GM06990 (cell line): ENCODE measurements around the gene DEPDC1.
"Not testable (repeated sequence)": the region's sequence is repeated elsewhere in the genome, so short reads cannot be mapped to it uniquely, and the experiment has no call there.

Source experiments
- DNase-seq: peaks from one replicate; pipeline ENCODE4 v3.0.0-alpha.2; 2011; ENCODE audit not compliant: insufficient read length; ENCODE audit errors: extremely low read depth
- H3K27me3 ChIP-seq: replicated peaks from 2 replicates; pipeline ENCODE4 v1.6.0; 2011; ENCODE audit warnings: low read length; ENCODE audit not compliant: control insufficient read depth, insufficient read depth
- H3K36me3 ChIP-seq: 2 replicates; pipeline ENCODE4 v1.5.1; 2011; ENCODE audit warnings: low read length; ENCODE audit not compliant: control insufficient read depth, insufficient read depth
- H3K4me3 ChIP-seq: replicated peaks from 2 replicates; pipeline ENCODE4 v1.5.1; 2011; ENCODE audit warnings: low read depth, mild to moderate bottlenecking, control low read depth, low read length
- TF ChIP-seq, protein P1 (sequence below): IDR thresholded peaks from 2 replicates; pipeline ENCODE4 v1.5.1; 2011; ENCODE audit warnings: low read length, control low read depth, mild to moderate bottlenecking, inconsistent platforms; ENCODE audit not compliant: insufficient read depth, poor library complexity, severe bottlenecking

DEPDC1 gene

DNA sequence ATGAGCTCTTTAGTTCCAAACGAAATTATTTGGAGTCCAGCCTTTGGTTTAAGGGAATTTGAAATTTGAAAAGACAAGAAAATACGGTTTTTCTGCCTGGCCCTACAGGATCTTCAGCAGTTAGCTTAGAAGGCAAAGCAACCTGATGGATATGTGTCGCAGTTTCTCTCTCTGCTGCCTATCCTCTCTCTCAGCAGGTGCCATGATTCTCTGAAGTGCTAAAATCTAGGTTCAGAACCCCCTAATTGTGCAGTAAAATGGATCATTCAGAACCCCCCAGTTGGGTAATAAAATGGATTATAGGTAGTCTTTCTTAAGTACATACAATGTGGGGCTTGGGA lies 446 bp upstream of the DEPDC1 start:
- Histone ChIP-seq H3K4me3 (peak overlapping the region; percentile 97), H3K36me3 (no peaks in the 10 kb centered on the region), H3K27me3 (no peaks in the 10 kb centered on the region)
- DNase-seq: no peak
- TF ChIP-seq, protein P1, sequence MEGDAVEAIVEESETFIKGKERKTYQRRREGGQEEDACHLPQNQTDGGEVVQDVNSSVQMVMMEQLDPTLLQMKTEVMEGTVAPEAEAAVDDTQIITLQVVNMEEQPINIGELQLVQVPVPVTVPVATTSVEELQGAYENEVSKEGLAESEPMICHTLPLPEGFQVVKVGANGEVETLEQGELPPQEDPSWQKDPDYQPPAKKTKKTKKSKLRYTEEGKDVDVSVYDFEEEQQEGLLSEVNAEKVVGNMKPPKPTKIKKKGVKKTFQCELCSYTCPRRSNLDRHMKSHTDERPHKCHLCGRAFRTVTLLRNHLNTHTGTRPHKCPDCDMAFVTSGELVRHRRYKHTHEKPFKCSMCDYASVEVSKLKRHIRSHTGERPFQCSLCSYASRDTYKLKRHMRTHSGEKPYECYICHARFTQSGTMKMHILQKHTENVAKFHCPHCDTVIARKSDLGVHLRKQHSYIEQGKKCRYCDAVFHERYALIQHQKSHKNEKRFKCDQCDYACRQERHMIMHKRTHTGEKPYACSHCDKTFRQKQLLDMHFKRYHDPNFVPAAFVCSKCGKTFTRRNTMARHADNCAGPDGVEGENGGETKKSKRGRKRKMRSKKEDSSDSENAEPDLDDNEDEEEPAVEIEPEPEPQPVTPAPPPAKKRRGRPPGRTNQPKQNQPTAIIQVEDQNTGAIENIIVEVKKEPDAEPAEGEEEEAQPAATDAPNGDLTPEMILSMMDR: no peak

DNA sequence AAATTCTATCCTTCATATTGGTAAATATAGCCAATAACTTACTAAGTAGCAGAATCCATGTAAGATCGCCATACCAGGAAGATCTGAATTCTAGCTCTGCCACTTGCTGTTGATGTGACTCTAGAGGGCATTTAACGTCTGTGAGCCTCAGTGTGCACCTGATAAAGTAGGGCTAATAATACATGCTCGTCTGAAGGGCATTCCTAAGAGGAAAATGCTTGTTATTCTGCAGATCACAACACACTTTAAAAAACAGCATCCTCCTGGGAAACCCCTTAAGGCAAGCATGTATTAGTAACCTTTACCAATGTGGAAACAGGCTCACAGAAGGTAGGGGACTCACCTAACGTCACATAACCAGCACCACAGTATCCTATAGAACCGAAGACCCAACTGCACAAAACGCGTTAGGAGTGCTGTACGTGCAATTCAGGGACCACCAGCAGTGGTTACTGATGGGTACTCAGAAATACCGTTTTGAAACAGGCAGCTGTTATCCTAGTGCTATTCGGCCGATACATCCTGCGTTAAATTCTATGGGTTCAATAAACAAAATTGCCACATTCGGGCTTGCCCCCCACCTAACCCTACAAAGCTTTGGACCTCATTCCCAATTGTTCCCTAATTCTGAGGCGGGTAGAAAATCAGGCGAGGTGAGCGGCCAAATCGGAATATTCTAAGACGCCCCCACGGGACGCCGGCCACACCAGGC lies 758 bp downstream of the DEPDC1 start:
- TF ChIP-seq, protein P1: peak; percentile 12
- peak; percentile 32 for DNase-seq
- H3K4me3 ChIP-seq: peak overlapping the region; percentile 97
- no peaks in the 10 kb centered on the region for H3K27me3 ChIP-seq
- H3K36me3 ChIP-seq: no peaks in the 10 kb centered on the region

DNA sequence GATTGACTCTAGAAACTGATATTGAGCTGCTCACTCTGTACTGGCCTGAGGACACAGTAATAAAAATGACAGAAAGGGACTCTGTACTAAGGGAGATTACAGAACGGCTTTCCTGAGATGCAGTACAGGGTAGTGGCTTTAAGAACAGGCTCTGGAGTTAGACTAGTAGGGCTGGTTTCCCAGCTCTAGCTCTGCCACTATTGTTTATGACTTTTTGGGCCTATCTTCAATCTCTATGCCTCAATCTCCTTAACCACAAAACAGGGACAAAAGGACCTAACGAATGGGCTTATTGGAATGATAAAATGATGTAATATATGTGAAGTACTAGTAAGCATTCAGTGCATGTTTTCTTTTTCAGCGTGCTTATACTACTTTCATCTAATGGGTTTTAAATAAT lies 1.4 kb downstream of the DEPDC1 start:
- DNase-seq: no peak
- TF ChIP-seq, protein P1: no peak
- H3K4me3 ChIP-seq: peak overlapping the region; percentile 97
- H3K27me3 ChIP-seq: no peaks in the 10 kb centered on the region
- no peaks in the 10 kb centered on the region for H3K36me3 ChIP-seq

DNA sequence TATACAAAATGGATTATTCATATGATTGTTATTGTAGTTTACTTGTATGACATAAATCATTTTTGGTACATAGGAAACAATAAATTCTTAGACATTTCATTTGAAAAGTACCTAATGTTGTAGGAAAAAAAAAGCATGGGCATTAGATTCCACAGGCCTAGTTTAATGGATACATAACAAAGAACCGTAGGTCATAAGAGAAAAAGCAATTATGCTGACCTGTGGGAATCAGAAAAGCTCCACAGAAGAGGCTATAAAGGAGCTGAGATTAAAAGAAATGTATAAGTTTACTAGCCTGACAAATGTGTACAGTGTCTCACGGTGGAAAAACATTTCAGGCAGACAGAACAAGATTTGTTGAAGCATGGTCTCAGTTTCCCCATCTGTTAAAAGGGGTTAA lies 3.7 kb downstream of the DEPDC1 start:
- H3K36me3 ChIP-seq: no peaks in the 10 kb centered on the region
- no peak overlapping the region for H3K4me3 ChIP-seq

DNA sequence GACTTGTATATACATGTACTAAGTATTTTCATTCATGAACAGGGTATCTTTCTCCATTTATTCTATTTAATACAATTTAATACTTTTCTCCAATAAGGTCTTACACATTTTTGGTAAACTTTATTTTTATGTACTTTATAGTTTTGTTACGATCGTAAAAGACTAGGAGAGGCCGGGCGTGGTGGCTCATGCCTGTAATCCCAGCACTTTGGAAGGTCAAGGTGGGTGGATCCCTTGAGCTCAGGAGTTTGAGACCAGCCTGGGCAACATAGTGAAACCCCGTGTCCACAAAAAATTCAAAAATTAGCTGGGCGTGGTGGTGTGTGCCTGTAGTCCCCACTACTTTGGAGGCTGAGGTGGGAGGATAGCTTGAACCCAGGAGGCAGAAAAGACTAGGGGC lies 4.6 kb downstream of the DEPDC1 start:
- not testable (repeated sequence) for DNase-seq, H3K36me3 ChIP-seq, H3K27me3 ChIP-seq, H3K4me3 ChIP-seq

More for the DNA sequence above, 3.7 kb downstream of the DEPDC1 start:
- TF ChIP-seq, protein P1: no peak
- no peak for DNase-seq
- H3K27me3 ChIP-seq: no peaks in the 10 kb centered on the region

DNA sequence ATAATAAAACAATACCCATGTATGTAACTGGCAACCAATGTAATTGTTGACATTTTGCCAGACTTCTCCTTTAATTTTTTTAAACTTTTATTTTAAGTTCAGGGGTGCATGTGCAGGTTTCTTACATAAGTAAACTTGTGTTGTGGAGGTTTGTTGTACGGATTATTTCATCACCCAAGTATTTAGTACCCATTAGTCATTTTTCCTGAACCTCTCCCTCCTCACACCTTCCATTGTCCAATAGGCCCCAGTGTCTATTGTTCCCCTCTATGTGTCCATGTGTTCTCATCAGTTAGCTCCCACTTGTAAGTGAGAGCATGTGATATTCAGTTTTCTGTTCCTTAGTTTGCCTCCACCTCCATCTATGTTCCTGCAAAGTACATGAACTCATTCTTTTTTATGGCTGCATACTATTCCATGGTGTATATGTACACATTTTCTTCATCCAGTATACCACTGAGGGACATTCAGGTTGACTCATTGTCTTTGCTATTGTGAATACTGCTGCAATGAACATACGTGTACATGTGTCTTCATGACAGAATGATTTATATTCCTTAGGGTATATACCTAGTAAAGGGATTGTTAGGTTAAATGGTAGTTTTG lies 6.7 kb downstream of the DEPDC1 start:
- DNase-seq: no peak
- Histone ChIP-seq H3K27me3 (no peaks in the 10 kb centered on the region), H3K36me3 (no peaks in the 10 kb centered on the region), H3K4me3 (no peak overlapping the region)
- TF ChIP-seq, protein P1: no peak
